22Rv1 (cell line): ENCODE results near the gene ASPSCR1.

ENCODE experiments used
- CTCF ChIP-seq: fragments of 450-650 bp; IDR thresholded peaks from 2 replicates; pipeline ENCODE4 v1.5.1; 2017; ENCODE audit warnings: mild to moderate bottlenecking
- ZFX ChIP-seq: fragments of 450-650 bp; IDR thresholded peaks from 2 replicates; pipeline ENCODE4 v1.6.1; 2017; ENCODE audit warnings: antibody characterized with exemption, borderline replicate concordance

DNA sequence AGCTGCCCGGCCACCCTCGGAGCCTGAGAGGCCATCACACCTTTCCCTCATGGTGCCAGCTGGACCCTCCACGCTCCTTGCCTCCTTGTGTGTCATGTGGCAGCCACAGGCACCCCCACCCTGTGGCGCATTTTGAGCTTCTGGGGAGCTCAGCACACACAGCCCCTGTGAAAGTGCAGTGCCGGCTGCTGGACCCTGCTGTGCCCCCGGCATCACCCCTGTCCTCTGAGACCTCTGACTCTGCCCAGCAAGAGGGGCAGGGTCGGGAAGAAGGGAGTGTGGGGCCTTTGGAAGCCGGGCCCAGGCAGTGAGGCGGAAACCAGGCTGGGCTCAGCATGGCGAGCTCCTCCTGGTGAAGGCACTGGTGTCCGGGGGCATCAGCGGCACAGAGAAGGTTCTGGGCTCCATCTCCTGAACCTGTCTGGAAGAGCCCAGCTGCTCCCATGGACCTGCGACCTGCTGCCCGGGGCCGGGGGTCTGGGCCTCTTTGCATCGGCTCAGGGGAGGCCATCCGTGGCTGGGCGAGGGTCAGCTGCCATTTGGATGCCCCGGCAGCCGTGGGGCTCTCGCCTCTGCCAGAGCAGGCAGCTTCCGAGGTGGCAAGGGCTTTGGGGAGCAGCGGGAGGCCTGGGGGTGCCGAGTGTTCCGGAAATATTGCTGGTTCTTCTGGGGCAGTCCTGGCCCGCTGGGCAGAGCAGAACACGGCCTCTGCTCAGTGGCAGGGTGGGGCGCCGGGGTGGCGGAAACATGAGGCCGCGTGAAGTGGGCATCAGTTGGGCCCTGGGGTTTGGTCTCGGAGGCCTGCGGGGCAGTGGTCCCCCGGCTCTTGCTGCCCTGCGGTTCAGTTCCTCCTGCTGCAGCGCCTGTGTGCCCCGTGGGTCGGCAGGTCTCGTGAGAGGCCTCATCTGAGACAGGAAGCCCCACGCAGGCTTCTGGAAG is 27.4 kb downstream of the ASPSCR1 start:
- TF ChIP-seq CTCF (no peak), ZFX (no peak)
